Adipocyte (in vitro differentiated cells): ENCODE results near the gene SOBP.

ENCODE experiments used
- DNase-seq: peaks from one replicate; pipeline ENCODE4 v3.0.0-alpha.2; 2015; ENCODE audit warnings: low read depth
- H3K27me3 ChIP-seq: replicated peaks from 2 replicates; pipeline ENCODE4 v1.7.0; 2013; ENCODE audit warnings: mild to moderate bottlenecking, low read length, moderate library complexity; ENCODE audit not compliant: control insufficient read depth, insufficient read depth
- H3K36me3 ChIP-seq: 2 replicates; pipeline ENCODE4 v1.7.0; 2013; ENCODE audit warnings: low read length, mild to moderate bottlenecking, moderate library complexity; ENCODE audit not compliant: control insufficient read depth, insufficient read depth, severe bottlenecking
- H3K4me1 ChIP-seq: 2 replicates; pipeline ENCODE4 v1.7.0; 2013; ENCODE audit warnings: mild to moderate bottlenecking, low read length, moderate library complexity; ENCODE audit not compliant: control insufficient read depth, insufficient read depth
- H3K4me3 ChIP-seq: 2 replicates; pipeline ENCODE4 v1.7.0; 2013; ENCODE audit warnings: mild to moderate bottlenecking, low read length, moderate library complexity
- H3K9ac ChIP-seq: 2 replicates; pipeline ENCODE4 v1.7.0; 2013; ENCODE audit warnings: mild to moderate bottlenecking, low read length, moderate library complexity
- H3K9me3 ChIP-seq: 2 replicates; pipeline ENCODE4 v1.7.0; 2013; ENCODE audit warnings: mild to moderate bottlenecking, low read length, moderate library complexity; ENCODE audit not compliant: control insufficient read depth

The SOBP gene

GRCh38 chr6:107489636-107490565 lies at the start of gene SOBP:
TSS of gene SOBP (plus strand) at chr6:107490117. CDS start at chr6:107490617, 500 bp downstream.
- H3K36me3 ChIP-seq: no peaks in the 10 kb centered on the region
- no peaks in the 10 kb centered on the region for H3K9me3 ChIP-seq
- peak; percentile 72 for DNase-seq
- peaks cover 43% of the 10 kb centered on the region for H3K4me1 ChIP-seq
- peak within 1 kb of the TSS; percentile 96 for H3K4me3 ChIP-seq
- H3K27me3 ChIP-seq: no peaks in the 10 kb centered on the region
- H3K9ac ChIP-seq: peak within 1 kb of the TSS; percentile 87

- Histone ChIP-seq H3K4me3 (no peak overlapping the region), H3K36me3 (no peaks in the 10 kb centered on the region), H3K9me3 (no peaks in the 10 kb centered on the region), H3K4me1 (peaks cover 18% of the 10 kb centered on the region), H3K27me3 (no peaks in the 10 kb centered on the region), H3K9ac (no peak overlapping the region)
- DNase-seq: no peak
These were observed 49.0 kb upstream of the SOBP start for GRCh38 chr6:107440936-107441335.

GRCh38 chr6:107441682-107442081 lies 48.2 kb upstream of the SOBP start:
- no peaks in the 10 kb centered on the region for H3K9me3 ChIP-seq
- DNase-seq: no peak
- H3K4me3 ChIP-seq: no peak overlapping the region
- H3K27me3 ChIP-seq: no peaks in the 10 kb centered on the region
- peaks cover 13% of the 10 kb centered on the region for H3K4me1 ChIP-seq
- H3K36me3 ChIP-seq: no peaks in the 10 kb centered on the region
- no peak overlapping the region for H3K9ac ChIP-seq

GRCh38 chr6:107442938-107443607 lies 46.8 kb upstream of the SOBP start:
- Histone ChIP-seq H3K9ac (no peak overlapping the region), H3K36me3 (no peaks in the 10 kb centered on the region), H3K9me3 (peaks cover 9% of the 10 kb centered on the region), H3K27me3 (no peaks in the 10 kb centered on the region), H3K4me3 (no peak overlapping the region), H3K4me1 (peaks cover 13% of the 10 kb centered on the region)
- DNase-seq: no peak

GRCh38 chr6:107443608-107444267 lies 46.2 kb upstream of the SOBP start:
- H3K9me3 ChIP-seq: peaks cover 9% of the 10 kb centered on the region
- H3K4me3 ChIP-seq: no peak overlapping the region
- H3K36me3 ChIP-seq: no peaks in the 10 kb centered on the region
- peaks cover 13% of the 10 kb centered on the region for H3K4me1 ChIP-seq
- no peak overlapping the region for H3K9ac ChIP-seq
- no peaks in the 10 kb centered on the region for H3K27me3 ChIP-seq
- no peak for DNase-seq

- no peak overlapping the region for H3K4me3 ChIP-seq
These were observed 45.6 kb upstream of the SOBP start for GRCh38 chr6:107444277-107444676.

GRCh38 chr6:107447663-107448216 lies 42.2 kb upstream of the SOBP start:
- H3K9ac ChIP-seq: no peak overlapping the region
- no peak overlapping the region for H3K4me3 ChIP-seq
- no peaks in the 10 kb centered on the region for H3K27me3 ChIP-seq
- peaks cover 9% of the 10 kb centered on the region for H3K9me3 ChIP-seq
- peaks cover 13% of the 10 kb centered on the region for H3K4me1 ChIP-seq
- DNase-seq: no peak
- no peaks in the 10 kb centered on the region for H3K36me3 ChIP-seq

More at GRCh38 chr6:107444277-107444676, 45.6 kb upstream of the SOBP start:
- Histone ChIP-seq H3K9ac (no peak overlapping the region), H3K27me3 (no peaks in the 10 kb centered on the region), H3K4me1 (peaks cover 13% of the 10 kb centered on the region), H3K9me3 (peaks cover 9% of the 10 kb centered on the region), H3K36me3 (no peaks in the 10 kb centered on the region)
- DNase-seq: no peak

- Histone ChIP-seq H3K9ac (no peak overlapping the region), H3K9me3 (peaks cover 9% of the 10 kb centered on the region), H3K27me3 (no peaks in the 10 kb centered on the region), H3K4me1 (peaks cover 5% of the 10 kb centered on the region), H3K4me3 (no peak overlapping the region), H3K36me3 (no peaks in the 10 kb centered on the region)
- no peak for DNase-seq
These were observed 41.1 kb upstream of the SOBP start for GRCh38 chr6:107448776-107449175.

GRCh38 chr6:107458672-107459282 lies 31.1 kb upstream of the SOBP start:
- H3K9ac ChIP-seq: peak overlapping the region; percentile 95
- DNase-seq: peak; percentile 44
- no peaks in the 10 kb centered on the region for H3K36me3 ChIP-seq
- H3K4me1 ChIP-seq: peaks cover 10% of the 10 kb centered on the region
- no peaks in the 10 kb centered on the region for H3K27me3 ChIP-seq
- no peaks in the 10 kb centered on the region for H3K9me3 ChIP-seq
- H3K4me3 ChIP-seq: peak overlapping the region; percentile 93

- DNase-seq: peak; percentile 98
These were observed 30.4 kb upstream of the SOBP start, which contains the start of gene PDSS2 for GRCh38 chr6:107459283-107460082. TSS of gene PDSS2 (minus strand) at chr6:107459564. CDS start at chr6:107459285, 279 bp downstream.

More at GRCh38 chr6:107459283-107460082, 30.4 kb upstream of the SOBP start, which contains the start of gene PDSS2:
- Histone ChIP-seq H3K4me3 (peak within 1 kb of the TSS; percentile 93), H3K9me3 (no peaks in the 10 kb centered on the region), H3K4me1 (peaks cover 10% of the 10 kb centered on the region), H3K27me3 (no peaks in the 10 kb centered on the region), H3K9ac (peak within 1 kb of the TSS; percentile 95), H3K36me3 (no peaks in the 10 kb centered on the region)
